PC-3 (cell line): ENCODE measurements around the gene TAF10.

Experiments used
- CTCF ChIP-seq: fragments of 300-600 bp; sonication (generic); conservative IDR thresholded peaks from 2 replicates; pipeline ENCODE4 v1.5.1; 2017; ENCODE audit warnings: antibody characterized with exemption, low read depth, mild to moderate bottlenecking, low read length
- EZH2 ChIP-seq: fragments of 300-600 bp; sonication (generic); IDR thresholded peaks from one replicate; pipeline ENCODE4 v1.6.1; 2017; ENCODE audit warnings: antibody characterized with exemption, mild to moderate bottlenecking, low read length; ENCODE audit not compliant: unreplicated experiment
- EZH2phosphoT487 ChIP-seq: fragments of 300-600 bp; sonication (generic); IDR thresholded peaks from 2 replicates; pipeline ENCODE4 v1.6.1; 2018; ENCODE audit warnings: mild to moderate bottlenecking, antibody characterized with exemption, low read length, borderline replicate concordance

- TF ChIP-seq CTCF (no peak), EZH2 (no peak), EZH2phosphoT487 (no peak)
These were observed 35.3 kb downstream of the TAF10 start for GRCh38 chr11:6576471-6577373.
